Body of pancreas (tissue), 4 donors: ENCODE data around the gene PIWIL1.

Experiments used
- CTCF ChIP-seq, 7 experiments: fragments of 450-650 bp in 4 of 7; fragments of 200-600 bp in 3 of 7; sonication (generic) in 3 of 7; IDR thresholded peaks; one replicate each; pipeline ENCODE4 v1.5.1; 2016 to 2019; ENCODE audit warnings: antibody characterized with exemption in 7 of 7
- POLR2A ChIP-seq, 3 donors: fragments of 450-650 bp; IDR thresholded peaks; one replicate each; pipeline ENCODE4 v1.6.1; 2016; ENCODE audit warnings: antibody characterized with exemption in 3 of 3, mild to moderate bottlenecking in 2 of 3

- no peak for TF ChIP-seq POLR2A (IDR thresholded peaks at IDR 0.05)
- TF ChIP-seq CTCF (IDR thresholded peaks at IDR 0.05): no peak
Observed at GRCh38 chr12:130303781-130304180, 33.9 kb upstream of the PIWIL1 start.
